Cardiac fibroblast (primary cell): Measurements from ENCODE around the gene C19orf47.

Experiments
- DNase-seq, 2 donors: peaks; one replicate each; pipeline versions ENCODE4 v3.0.0 to v3.0.0-alpha.2; 2010; ENCODE audit warnings: low read depth in 2 of 2
- H3K4me3 ChIP-seq, 2 donors: replicated peaks in 1 of 2; 1 replicate in 1 of 2; 2 replicates in 1 of 2; pipeline ENCODE4 v1.5.1; 2011; ENCODE audit warnings: low read depth in 2 of 2, low read length in 2 of 2, mild to moderate bottlenecking in 2 of 2, moderate library complexity in 1 of 2
- CTCF ChIP-seq: IDR thresholded peaks from one replicate; pipeline ENCODE4 v1.5.1; 2011; ENCODE audit warnings: low read depth, mild to moderate bottlenecking, low read length, inconsistent platforms

The C19orf47 gene

GRCh38 chr19:40348125-40348913 is at the start of gene C19orf47, which contains the start of gene PLD3:
TSS of gene C19orf47 (minus strand) at chr19:40348397. CDS start at chr19:40341857, 6,540 bp downstream.
TSS of gene PLD3 (plus strand) at chr19:40348695. CDS start at chr19:40366484, 17,789 bp downstream.
- peak within 1 kb of the TSS; percentile 80 to 87 for H3K4me3 ChIP-seq
- no peak for TF ChIP-seq CTCF
- peak; percentile 99 to 100 for DNase-seq

GRCh38 chr19:40397568-40397906 is 49.3 kb upstream of the C19orf47 start:
- DNase-seq = no peak
- TF ChIP-seq CTCF = no peak
- H3K4me3 ChIP-seq = no peak overlapping the region

GRCh38 chr19:40396886-40397567 is 48.8 kb upstream of the C19orf47 start:
- TF ChIP-seq CTCF = no peak
- no peak for DNase-seq
- H3K4me3 ChIP-seq = no peak overlapping the region

GRCh38 chr19:40395956-40396355 is 47.8 kb upstream of the C19orf47 start:
- no peak for TF ChIP-seq CTCF
- DNase-seq = no peak
- H3K4me3 ChIP-seq = no peak overlapping the region

GRCh38 chr19:40394816-40395210 is 46.6 kb upstream of the C19orf47 start:
- TF ChIP-seq CTCF = no peak
- no peak overlapping the region for H3K4me3 ChIP-seq
- no peak for DNase-seq

- TF ChIP-seq CTCF = no peak
These were observed 46.0 kb upstream of the C19orf47 start for GRCh38 chr19:40393894-40394815.

More at GRCh38 chr19:40393894-40394815, 46.0 kb upstream of the C19orf47 start:
- no peak for DNase-seq
- H3K4me3 ChIP-seq = no peak overlapping the region
